ENCODE measurements around the gene UBE2E3.

DNA sequence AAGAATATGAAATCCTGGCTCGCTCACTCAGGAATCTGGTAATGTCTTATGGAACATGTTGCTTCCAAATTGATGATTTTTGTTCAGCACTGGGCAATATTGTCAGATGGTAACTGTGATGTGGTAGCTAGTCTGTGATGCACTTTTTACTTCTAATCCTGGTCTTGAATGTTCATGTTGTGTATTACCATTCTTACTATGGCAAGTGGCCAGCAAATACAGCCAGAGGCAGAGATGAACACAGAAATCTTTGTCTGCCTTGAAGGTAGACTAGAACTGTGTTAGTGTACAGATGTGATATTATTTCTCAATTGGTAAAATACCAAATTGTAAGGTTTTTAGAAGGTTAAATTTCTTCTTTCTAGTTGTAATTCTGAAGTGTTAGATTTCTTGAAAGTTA is 83.3 kb downstream of the UBE2E3 start:
- no peak for TF ChIP-seq CTCF (IDR thresholded peaks at IDR 0.05)
- no peak for TF ChIP-seq POLR2A (IDR thresholded peaks at IDR 0.05)
